ENCODE results near the gene MAPK9.

The MAPK9 gene

DNA sequence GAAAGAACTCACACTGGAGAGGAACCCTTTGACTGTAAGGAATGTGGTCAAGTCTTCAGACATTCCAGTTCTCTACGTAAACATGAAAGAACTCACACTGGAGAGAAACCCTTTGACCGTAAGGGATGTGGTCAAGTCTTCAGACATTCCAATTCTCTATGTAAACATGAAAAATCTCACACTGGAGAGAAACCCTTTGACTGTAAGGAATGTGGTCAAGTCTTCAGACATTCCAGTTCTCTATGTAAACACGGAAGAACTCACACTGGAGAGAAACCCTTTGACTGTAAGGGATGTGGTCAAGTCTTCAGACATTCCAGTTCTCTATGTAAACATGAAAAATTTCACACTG lies 32.6 kb downstream of the MAPK9 start:
- H4K8ac ChIP-seq (ENCODE audit: low read depth, low read length) = no peak overlapping the region
- no peak overlapping the region for H4K12ac ChIP-seq (ENCODE audit: low read depth, low read length)
- no peak overlapping the region for H3K18ac ChIP-seq (ENCODE audit: low read length)
- H2AK5ac ChIP-seq (ENCODE audit: low read length) = no peak overlapping the region
- no peak overlapping the region for H3K14ac ChIP-seq (ENCODE audit: low read length)
- H3K27ac ChIP-seq (ENCODE audit: low read depth, low read length) = no peak overlapping the region
- H2BK12ac ChIP-seq (ENCODE audit: low read length) = no peak overlapping the region
- peak; percentile 77 to 92 for DNase-seq
- no peaks in the 10 kb centered on the region for H3K79me2 ChIP-seq (ENCODE audit: control insufficient read depth, insufficient read depth, low read length, poor library complexity)
- peaks cover 41 to 49% of the 10 kb centered on the region in 2 experiments for H3K36me3 ChIP-seq (ENCODE audit: control insufficient read depth in 1 of 2, insufficient read depth in 2 of 2, low read length in 2 of 2)
- no peak overlapping the region for H3K4ac ChIP-seq (ENCODE audit: low read depth, low read length)
- no peak overlapping the region for H3K9ac ChIP-seq (ENCODE audit: low read length)
- no peak overlapping the region for H3K4me3 ChIP-seq (ENCODE audit: low read depth, low read length)
- no peak overlapping the region for H2BK120ac ChIP-seq (ENCODE audit: insufficient read depth, low read length, poor library complexity)
- H3K79me1 ChIP-seq (ENCODE audit: low read length) = no peaks in the 10 kb centered on the region
- no peak overlapping the region for H3K23ac ChIP-seq (ENCODE audit: low read length)
- H3K9me3 ChIP-seq (ENCODE audit: insufficient read depth, low read depth, low read length) = peaks cover 38% of the 10 kb centered on the region
- H3K27me3 ChIP-seq (ENCODE audit: insufficient read depth, low read length) = no peaks in the 10 kb centered on the region
- no peaks in the 10 kb centered on the region for H3K4me1 ChIP-seq (ENCODE audit: control insufficient read depth in 1 of 2, insufficient read depth in 2 of 2, low read length in 2 of 2)
- no CpG with 5 or more reads among the region's 3 CpGs for WGBS (ENCODE audit: extremely low coverage, insufficient coverage, insufficient read length)
- H4K91ac ChIP-seq (ENCODE audit: low read depth, low read length) = no peak overlapping the region
- H3K4me2 ChIP-seq (ENCODE audit: low read length) = no peak overlapping the region
- no peak overlapping the region for H2BK5ac ChIP-seq (ENCODE audit: low read depth, low read length, poor library complexity)
- H2AFZ ChIP-seq (ENCODE audit: insufficient read depth, low read length, poor library complexity) = no peak overlapping the region

DNA sequence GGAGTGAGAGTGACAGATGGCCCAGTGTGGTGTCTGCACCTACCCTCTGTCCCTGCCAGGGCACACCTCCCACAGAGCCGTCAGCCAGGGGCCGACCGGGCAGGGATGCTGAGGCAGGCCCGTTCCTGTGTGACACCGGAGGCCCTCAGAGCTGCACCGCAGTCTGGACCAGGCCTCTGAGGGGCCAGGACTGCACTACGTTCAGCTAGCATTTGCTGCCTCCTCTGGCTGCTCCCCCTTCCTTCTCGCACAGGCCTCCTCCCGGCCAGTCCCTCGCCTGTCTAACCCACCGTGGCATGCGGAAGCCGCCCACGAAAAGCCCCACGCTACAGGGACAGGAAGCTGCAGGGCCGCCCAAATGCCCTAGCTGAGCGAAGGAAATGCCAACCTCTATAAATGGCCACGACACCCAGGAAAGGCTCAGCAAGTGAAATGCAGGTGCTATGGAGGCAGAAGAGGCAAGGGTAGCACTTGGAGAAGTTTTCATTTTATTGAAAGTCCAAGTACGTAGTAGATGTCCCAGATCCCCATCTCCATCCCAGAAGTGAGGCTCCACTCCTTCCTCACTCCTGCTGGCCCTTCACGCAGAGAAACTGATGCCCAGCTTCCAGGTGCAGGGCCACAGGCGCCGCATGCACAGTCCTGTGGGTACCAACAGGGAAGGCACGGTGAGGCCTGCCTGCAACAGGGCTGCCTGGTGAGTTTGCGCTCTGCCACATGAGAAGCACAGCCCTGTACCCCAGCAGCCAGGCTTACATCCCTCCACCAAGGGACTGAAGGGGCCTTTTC lies 38.7 kb downstream of the MAPK9 start:
- Histone ChIP-seq H2BK120ac (ENCODE audit: insufficient read depth, low read length, poor library complexity) (no peak overlapping the region), H3K4me2 (ENCODE audit: low read length) (no peak overlapping the region), H2BK5ac (ENCODE audit: low read depth, low read length, poor library complexity) (no peak overlapping the region), H3K4me3 (ENCODE audit: low read depth, low read length) (peak overlapping the region; percentile 8), H3K4ac (ENCODE audit: low read depth, low read length) (no peak overlapping the region), H3K9ac (ENCODE audit: low read length) (no peak overlapping the region), H2AK5ac (ENCODE audit: low read length) (no peak overlapping the region), H3K27me3 (ENCODE audit: insufficient read depth, low read length) (no peaks in the 10 kb centered on the region), H3K14ac (ENCODE audit: low read length) (no peak overlapping the region), H3K27ac (ENCODE audit: low read depth, low read length) (no peak overlapping the region), H3K18ac (ENCODE audit: low read length) (no peak overlapping the region), H4K12ac (ENCODE audit: low read depth, low read length) (no peak overlapping the region), H3K4me1 (ENCODE audit: control insufficient read depth in 1 of 2, insufficient read depth in 2 of 2, low read length in 2 of 2) (no peaks in the 10 kb centered on the region), H4K91ac (ENCODE audit: low read depth, low read length) (no peak overlapping the region), H3K79me1 (ENCODE audit: low read length) (no peaks in the 10 kb centered on the region), H3K36me3 (ENCODE audit: control insufficient read depth in 1 of 2, insufficient read depth in 2 of 2, low read length in 2 of 2) (peaks cover 58 to 66% of the 10 kb centered on the region in 2 experiments), H4K8ac (ENCODE audit: low read depth, low read length) (no peak overlapping the region), H2BK12ac (ENCODE audit: low read length) (no peak overlapping the region), H3K9me3 (ENCODE audit: insufficient read depth, low read depth, low read length) (peaks cover 47% of the 10 kb centered on the region), H3K79me2 (ENCODE audit: control insufficient read depth, insufficient read depth, low read length, poor library complexity) (no peaks in the 10 kb centered on the region), H3K23ac (ENCODE audit: low read length) (no peak overlapping the region), H2AFZ (ENCODE audit: insufficient read depth, low read length, poor library complexity) (no peak overlapping the region)
- WGBS (ENCODE audit: extremely low coverage, insufficient coverage, insufficient read length) = no CpG with 5 or more reads among the region's 24 CpGs
- no peak for DNase-seq

DNA sequence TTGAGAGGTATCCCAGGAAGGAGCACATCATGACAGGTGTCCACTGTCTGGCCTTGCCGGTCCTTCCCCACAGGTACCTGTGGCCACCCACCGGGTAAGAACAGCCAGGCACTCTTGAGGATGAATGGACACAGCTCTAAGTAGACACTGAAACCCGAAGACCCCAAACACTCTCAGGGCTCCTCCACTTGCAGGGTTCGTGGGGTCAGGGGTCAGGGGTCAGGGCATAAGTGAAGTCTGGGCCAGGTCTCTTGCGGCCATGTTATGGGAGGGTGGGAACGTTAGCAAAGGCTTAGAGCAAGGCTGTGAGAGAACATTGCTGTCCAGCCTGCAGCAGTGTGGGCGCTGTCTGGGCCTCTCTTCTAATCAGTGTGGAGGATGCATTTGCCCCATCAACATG lies 40.0 kb downstream of the MAPK9 start:
- Histone ChIP-seq H3K4ac (ENCODE audit: low read depth, low read length) (no peak overlapping the region), H3K14ac (ENCODE audit: low read length) (no peak overlapping the region), H3K27me3 (ENCODE audit: insufficient read depth, low read length) (no peaks in the 10 kb centered on the region), H3K9me3 (ENCODE audit: insufficient read depth, low read depth, low read length) (peaks cover 44% of the 10 kb centered on the region), H3K9ac (ENCODE audit: low read length) (no peak overlapping the region), H2AK5ac (ENCODE audit: low read length) (no peak overlapping the region), H2BK120ac (ENCODE audit: insufficient read depth, low read length, poor library complexity) (no peak overlapping the region), H3K79me1 (ENCODE audit: low read length) (no peaks in the 10 kb centered on the region), H3K18ac (ENCODE audit: low read length) (peak overlapping the region; percentile 27), H4K91ac (ENCODE audit: low read depth, low read length) (no peak overlapping the region), H3K4me2 (ENCODE audit: low read length) (no peak overlapping the region), H3K4me3 (ENCODE audit: low read depth, low read length) (peak overlapping the region; percentile 10), H3K27ac (ENCODE audit: low read depth, low read length) (no peak overlapping the region), H2AFZ (ENCODE audit: insufficient read depth, low read length, poor library complexity) (no peak overlapping the region), H3K23ac (ENCODE audit: low read length) (no peak overlapping the region), H2BK12ac (ENCODE audit: low read length) (no peak overlapping the region), H2BK5ac (ENCODE audit: low read depth, low read length, poor library complexity) (no peak overlapping the region), H4K8ac (ENCODE audit: low read depth, low read length) (no peak overlapping the region), H3K79me2 (ENCODE audit: control insufficient read depth, insufficient read depth, low read length, poor library complexity) (no peaks in the 10 kb centered on the region), H4K12ac (ENCODE audit: low read depth, low read length) (no peak overlapping the region), H3K4me1 (ENCODE audit: control insufficient read depth in 1 of 2, insufficient read depth in 2 of 2, low read length in 2 of 2) (no peaks in the 10 kb centered on the region), H3K36me3 (ENCODE audit: control insufficient read depth in 1 of 2, insufficient read depth in 2 of 2, low read length in 2 of 2) (peaks cover 63 to 67% of the 10 kb centered on the region in 2 experiments)
- WGBS (ENCODE audit: extremely low coverage, insufficient coverage, insufficient read length) = no CpG with 5 or more reads among the region's 7 CpGs
- no peak for DNase-seq

DNA sequence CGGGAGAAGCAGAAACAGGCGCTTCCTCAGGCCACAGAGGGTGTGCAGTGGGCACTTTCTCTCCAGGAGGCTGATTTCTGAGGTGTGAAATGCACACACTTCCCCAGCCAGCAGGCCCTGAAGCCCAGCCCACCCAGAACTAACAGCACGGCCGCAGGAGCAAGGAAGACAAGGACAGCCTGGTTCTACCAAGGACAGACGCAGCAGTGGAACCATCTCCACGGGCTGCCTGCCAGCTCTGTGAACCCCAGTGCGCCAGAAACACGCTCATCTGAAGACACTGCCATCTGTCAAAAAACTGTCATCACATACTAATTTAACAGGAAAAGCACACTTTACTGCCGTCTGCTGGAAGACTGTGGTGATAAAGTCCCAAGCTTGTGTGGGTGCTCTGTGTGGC lies 40.7 kb downstream of the MAPK9 start:
- no peak overlapping the region for H2BK12ac ChIP-seq (ENCODE audit: low read length)
- H4K91ac ChIP-seq (ENCODE audit: low read depth, low read length) = no peak overlapping the region
- H3K36me3 ChIP-seq (ENCODE audit: control insufficient read depth in 1 of 2, insufficient read depth in 2 of 2, low read length in 2 of 2) = peaks cover 59 to 62% of the 10 kb centered on the region in 2 experiments
- no peak overlapping the region for H2AK5ac ChIP-seq (ENCODE audit: low read length)
- no peaks in the 10 kb centered on the region for H3K79me2 ChIP-seq (ENCODE audit: control insufficient read depth, insufficient read depth, low read length, poor library complexity)
- no peak for DNase-seq
- H3K4me3 ChIP-seq (ENCODE audit: low read depth, low read length) = no peak overlapping the region
- H3K18ac ChIP-seq (ENCODE audit: low read length) = no peak overlapping the region
- H4K8ac ChIP-seq (ENCODE audit: low read depth, low read length) = no peak overlapping the region
- H3K9ac ChIP-seq (ENCODE audit: low read length) = no peak overlapping the region
- no peak overlapping the region for H3K4me2 ChIP-seq (ENCODE audit: low read length)
- H2BK5ac ChIP-seq (ENCODE audit: low read depth, low read length, poor library complexity) = no peak overlapping the region
- no peaks in the 10 kb centered on the region for H3K27me3 ChIP-seq (ENCODE audit: insufficient read depth, low read length)
- H2BK120ac ChIP-seq (ENCODE audit: insufficient read depth, low read length, poor library complexity) = no peak overlapping the region
- no peak overlapping the region for H3K14ac ChIP-seq (ENCODE audit: low read length)
- H2AFZ ChIP-seq (ENCODE audit: insufficient read depth, low read length, poor library complexity) = no peak overlapping the region
- no CpG with 5 or more reads among the region's 9 CpGs for WGBS (ENCODE audit: extremely low coverage, insufficient coverage, insufficient read length)
- no peak overlapping the region for H3K4ac ChIP-seq (ENCODE audit: low read depth, low read length)
- no peaks in the 10 kb centered on the region for H3K4me1 ChIP-seq (ENCODE audit: control insufficient read depth in 1 of 2, insufficient read depth in 2 of 2, low read length in 2 of 2)
- H3K23ac ChIP-seq (ENCODE audit: low read length) = no peak overlapping the region
- no peak overlapping the region for H3K27ac ChIP-seq (ENCODE audit: low read depth, low read length)
- H3K9me3 ChIP-seq (ENCODE audit: insufficient read depth, low read depth, low read length) = peaks cover 39% of the 10 kb centered on the region
- no peak overlapping the region for H4K12ac ChIP-seq (ENCODE audit: low read depth, low read length)
- no peaks in the 10 kb centered on the region for H3K79me1 ChIP-seq (ENCODE audit: low read length)

Data from trophoblast cell (in vitro differentiated cells and primary cell).